ENCODE results near the gene GUK1.
"Not testable (repeated sequence)": the region's sequence is repeated elsewhere in the genome, so short reads cannot be mapped to it uniquely, and the experiment has no call there.

Gene GUK1

DNA sequence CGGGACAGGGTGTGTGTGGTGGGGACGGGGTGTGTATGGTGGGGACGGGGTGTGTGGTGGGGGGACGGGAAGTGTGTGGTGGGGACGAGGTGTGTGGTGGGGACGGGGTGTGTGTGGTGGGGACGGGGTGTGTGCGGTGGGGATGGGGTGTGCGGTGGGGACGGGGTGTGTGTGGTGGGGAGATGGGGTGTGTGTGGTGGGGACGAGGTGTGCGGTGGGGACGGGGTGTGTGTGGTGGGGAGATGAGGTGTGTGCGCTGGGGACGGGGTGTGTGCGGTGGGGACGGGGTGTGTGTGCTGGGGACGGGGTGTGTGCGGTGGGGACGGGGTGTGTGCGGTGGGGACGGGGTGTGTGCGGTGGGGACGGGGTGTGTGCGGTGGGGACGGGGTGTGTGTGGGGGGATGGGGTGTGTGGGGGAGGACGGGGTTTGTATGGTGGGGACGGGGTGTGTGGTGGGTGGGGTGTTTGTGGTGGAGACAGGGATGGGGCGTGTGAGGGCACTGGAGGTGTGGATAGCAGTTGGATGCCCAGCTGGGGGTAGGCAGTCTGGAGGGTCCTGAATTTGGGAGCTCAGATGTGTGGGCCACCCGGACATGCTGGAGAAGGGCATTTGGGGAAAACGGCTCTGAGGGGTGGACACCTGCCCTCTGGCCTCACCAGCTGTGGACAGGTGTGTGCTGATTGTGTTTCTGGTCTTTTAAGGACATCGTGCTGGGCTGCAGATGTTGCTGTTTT is 42.4 kb downstream of the GUK1 start:
- H3K4me3 Mint-ChIP-seq: no peak overlapping the region
- no peaks in the 10 kb centered on the region for H3K27me3 Mint-ChIP-seq
- no peak overlapping the region for H3K27ac Mint-ChIP-seq
- H3K4me1 Mint-ChIP-seq: peaks cover 8 to 22% of the 10 kb centered on the region in 2 donors
- peaks cover 7 to 22% of the 10 kb centered on the region in 2 donors for H3K36me3 Mint-ChIP-seq
- ATAC-seq (replicated peaks) (no peak), DNase-seq (no peak)
- no peaks in the 10 kb centered on the region for H3K9me3 Mint-ChIP-seq

DNA sequence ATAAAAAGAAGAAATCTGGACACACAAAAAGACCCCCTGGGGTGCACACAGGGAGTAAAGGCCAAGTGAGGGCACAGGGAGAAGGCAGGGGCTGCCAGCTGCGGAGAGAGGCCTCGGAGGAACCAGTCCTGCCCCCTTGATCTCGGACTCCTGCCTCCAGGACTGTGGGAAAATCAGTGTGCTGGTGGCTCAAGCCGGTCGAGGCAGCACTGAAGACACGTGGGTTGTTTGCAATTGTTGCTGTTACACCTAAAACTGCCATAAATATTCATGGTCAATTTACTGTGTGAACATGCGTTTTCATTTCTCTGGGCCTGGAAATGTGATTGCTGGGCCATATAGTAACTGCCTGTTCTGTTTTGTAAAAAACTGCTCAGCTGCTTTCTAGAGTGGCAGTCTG is 44.1 kb downstream of the GUK1 start:
- peak overlapping the region; percentile 59 for H3K27ac Mint-ChIP-seq
- H3K27me3 Mint-ChIP-seq: no peaks in the 10 kb centered on the region

DNA sequence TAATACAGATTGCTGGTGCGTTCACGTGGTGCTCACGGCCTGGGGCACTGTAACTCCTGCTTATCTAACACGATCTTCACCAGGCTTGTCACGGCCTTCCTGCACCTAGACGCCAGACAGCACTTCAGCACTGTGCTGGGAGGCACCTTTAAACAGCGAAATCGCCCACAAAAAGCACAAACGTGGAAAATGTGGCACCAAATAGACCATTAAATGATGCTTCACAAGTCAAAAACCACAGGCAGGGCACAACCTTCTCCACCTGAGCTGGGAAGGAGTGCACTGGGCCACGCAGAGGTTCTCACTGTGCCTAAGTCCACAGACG is 45.5 kb downstream of the GUK1 start:
- Mint-ChIP-seq H3K9me3 (peaks cover 0 to 6% of the 10 kb centered on the region in 2 donors), H3K36me3 (peaks cover 11 to 24% of the 10 kb centered on the region in 2 donors), H3K27ac (no peak overlapping the region), H3K27me3 (no peaks in the 10 kb centered on the region), H3K4me1 (no peaks in the 10 kb centered on the region), H3K4me3 (no peak overlapping the region)
- ATAC-seq (replicated peaks) (no peak), DNase-seq (no peak)

More for the DNA sequence above, 44.1 kb downstream of the GUK1 start:
- peaks cover 0 to 5% of the 10 kb centered on the region in 2 donors for H3K4me1 Mint-ChIP-seq
- ATAC-seq (replicated peaks) (no peak), DNase-seq (no peak)
- peaks cover 0 to 6% of the 10 kb centered on the region in 2 donors for H3K9me3 Mint-ChIP-seq
- H3K4me3 Mint-ChIP-seq: no peak overlapping the region
- peaks cover 9 to 22% of the 10 kb centered on the region in 2 donors for H3K36me3 Mint-ChIP-seq

DNA sequence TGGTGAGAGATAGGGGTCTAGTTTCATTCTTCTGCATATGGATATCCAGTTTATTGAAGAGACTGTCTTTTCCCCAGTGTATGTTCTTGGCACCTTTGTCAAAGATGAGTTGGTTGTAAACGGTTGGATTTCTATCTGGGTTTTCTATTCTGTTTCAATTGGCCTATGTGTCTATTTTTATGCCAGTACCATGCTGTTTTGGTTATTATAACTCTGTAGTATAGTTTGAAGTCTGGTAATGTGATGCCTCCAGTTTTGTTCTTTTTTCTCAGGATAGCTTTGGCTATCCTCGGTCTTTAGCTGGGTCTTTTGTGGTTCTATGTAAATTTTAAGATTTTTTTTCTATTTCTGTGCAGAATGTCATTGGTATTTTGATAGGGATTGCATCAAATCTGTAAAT is 48.2 kb downstream of the GUK1 start:
- not testable (repeated sequence) for ATAC-seq (replicated peaks); H3K4me1 Mint-ChIP-seq; DNase-seq; H3K27me3 Mint-ChIP-seq; H3K27ac Mint-ChIP-seq; H3K4me3 Mint-ChIP-seq; H3K9me3 Mint-ChIP-seq
- peaks cover 12 to 28% of the 10 kb centered on the region in 2 donors for H3K36me3 Mint-ChIP-seq

DNA sequence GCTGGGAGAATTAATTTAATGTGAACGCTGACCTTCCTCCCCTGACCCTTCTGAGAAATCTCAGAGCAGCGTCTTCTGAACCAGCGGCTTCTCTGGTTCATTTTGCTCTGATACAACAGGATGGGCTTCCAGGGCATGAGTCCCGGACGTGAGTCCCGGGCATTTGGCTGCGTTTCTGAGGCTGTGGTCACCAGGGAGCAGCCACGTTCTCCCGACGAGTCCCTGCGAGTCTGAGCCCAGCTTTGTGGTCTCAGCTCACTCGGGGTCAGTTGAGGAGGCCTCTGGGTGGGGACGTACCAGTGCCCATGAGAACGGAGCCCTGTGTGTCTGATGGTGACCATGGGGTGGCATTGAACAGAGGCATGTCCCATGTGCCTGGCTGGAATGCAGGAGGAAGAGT is 50.1 kb downstream of the GUK1 start:
- ATAC-seq (replicated peaks) (no peak), DNase-seq (no peak)
- Mint-ChIP-seq H3K4me1 (no peaks in the 10 kb centered on the region), H3K27me3 (no peaks in the 10 kb centered on the region), H3K4me3 (no peak overlapping the region), H3K36me3 (peaks cover 12 to 25% of the 10 kb centered on the region in 2 donors), H3K27ac (no peak overlapping the region), H3K9me3 (peaks cover 0 to 8% of the 10 kb centered on the region in 2 donors)

DNA sequence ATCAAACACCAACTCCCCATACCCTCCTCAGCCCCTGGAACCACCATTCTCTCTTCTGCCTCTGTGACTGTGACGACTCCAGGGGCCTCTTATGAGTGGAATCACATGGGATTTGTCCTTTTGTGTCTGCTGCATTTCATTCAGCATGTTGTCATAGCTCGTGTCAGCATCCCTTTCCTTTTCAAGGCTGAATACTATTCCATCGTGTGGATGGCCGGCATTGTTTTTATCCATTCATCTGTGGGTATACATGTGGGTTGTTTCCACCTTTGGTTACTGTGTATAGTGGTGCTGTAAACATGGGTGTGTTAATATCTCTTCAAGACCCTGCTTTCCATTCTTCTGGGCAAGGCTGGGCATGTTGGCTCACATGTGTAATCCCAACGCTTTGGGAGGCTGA is 50.7 kb downstream of the GUK1 start:
- H3K9me3 Mint-ChIP-seq: peaks cover 0 to 8% of the 10 kb centered on the region in 2 donors
- H3K27me3 Mint-ChIP-seq: no peaks in the 10 kb centered on the region
- H3K4me1 Mint-ChIP-seq: no peaks in the 10 kb centered on the region
- no peak for ATAC-seq (replicated peaks)
- DNase-seq: no peak
- no peak overlapping the region for H3K27ac Mint-ChIP-seq
- no peak overlapping the region for H3K4me3 Mint-ChIP-seq
- H3K36me3 Mint-ChIP-seq: peaks cover 18 to 31% of the 10 kb centered on the region in 2 donors

DNA sequence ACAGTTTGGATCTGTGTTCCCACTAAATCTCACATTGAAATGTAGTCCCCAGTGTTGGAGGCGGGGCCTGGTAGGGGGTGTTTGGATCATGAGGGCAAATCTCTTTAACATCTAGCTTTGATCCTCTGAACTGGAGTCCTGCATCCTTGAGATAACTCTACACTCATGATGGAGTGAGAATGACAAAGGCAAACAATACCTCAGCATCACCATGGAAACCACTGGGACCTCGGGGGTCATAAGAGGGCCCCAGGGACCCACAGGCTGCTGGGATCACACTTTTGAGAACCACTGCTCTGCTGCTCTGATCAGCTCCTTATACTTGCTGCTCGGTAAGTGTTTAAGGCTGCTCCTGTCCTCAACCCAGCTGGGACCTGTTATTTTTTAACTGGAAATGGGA is 54.4 kb downstream of the GUK1 start:
- Mint-ChIP-seq H3K27ac (no peak overlapping the region), H3K4me3 (no peak overlapping the region), H3K36me3 (peaks cover 31 to 45% of the 10 kb centered on the region in 2 donors), H3K9me3 (peaks cover 8 to 11% of the 10 kb centered on the region in 2 donors), H3K4me1 (no peaks in the 10 kb centered on the region), H3K27me3 (no peaks in the 10 kb centered on the region)
- no peak for DNase-seq
- no peak for ATAC-seq (replicated peaks)

DNA sequence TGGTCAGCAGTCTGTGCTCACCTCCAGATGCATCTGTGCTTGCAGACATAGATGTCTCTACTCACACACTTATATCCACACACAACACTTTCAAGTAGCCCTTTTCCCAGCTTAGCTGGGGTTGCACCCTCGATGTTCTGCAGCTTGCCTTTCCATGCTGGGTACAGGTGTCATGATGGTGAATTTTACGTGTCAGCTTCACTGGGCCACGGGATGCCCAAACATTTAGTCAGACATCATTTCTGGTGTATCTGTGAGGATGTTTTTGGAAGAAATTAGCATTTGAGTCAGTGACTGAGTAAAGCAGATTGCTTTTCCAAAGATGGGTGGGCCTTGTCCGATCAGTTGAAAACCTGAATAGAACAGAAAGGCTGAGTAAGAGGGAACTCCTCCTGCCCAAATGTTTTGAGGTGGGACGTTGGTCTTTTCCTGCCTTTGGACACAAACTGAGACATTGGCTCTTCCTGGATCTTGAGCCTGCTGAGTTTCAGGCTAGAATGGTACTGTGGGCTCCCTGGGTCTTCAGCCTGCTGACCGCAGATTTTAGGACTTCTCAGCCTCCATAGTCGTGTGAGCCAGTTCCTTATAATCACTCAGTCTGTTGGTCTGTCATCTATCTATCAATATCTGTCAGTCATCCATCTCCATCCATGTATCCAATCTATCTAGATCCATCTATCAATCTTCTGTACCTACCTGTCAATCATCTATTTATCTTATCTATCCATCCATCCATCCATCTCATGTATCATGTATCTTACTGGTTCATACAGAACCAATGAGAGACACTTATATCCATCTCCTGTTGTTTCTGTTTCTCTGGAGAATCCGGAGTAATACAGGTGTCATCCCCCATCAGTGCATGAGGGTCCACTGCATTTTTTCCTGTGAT is 55.1 kb downstream of the GUK1 start:
- peaks cover 34 to 48% of the 10 kb centered on the region in 2 donors for H3K36me3 Mint-ChIP-seq
- DNase-seq (no peak), ATAC-seq (replicated peaks) (no peak)
- H3K27ac Mint-ChIP-seq: no peak overlapping the region
- no peaks in the 10 kb centered on the region for H3K4me1 Mint-ChIP-seq
- H3K27me3 Mint-ChIP-seq: no peaks in the 10 kb centered on the region
- H3K9me3 Mint-ChIP-seq: peaks cover 13 to 15% of the 10 kb centered on the region in 2 donors
- no peak overlapping the region for H3K4me3 Mint-ChIP-seq

DNA sequence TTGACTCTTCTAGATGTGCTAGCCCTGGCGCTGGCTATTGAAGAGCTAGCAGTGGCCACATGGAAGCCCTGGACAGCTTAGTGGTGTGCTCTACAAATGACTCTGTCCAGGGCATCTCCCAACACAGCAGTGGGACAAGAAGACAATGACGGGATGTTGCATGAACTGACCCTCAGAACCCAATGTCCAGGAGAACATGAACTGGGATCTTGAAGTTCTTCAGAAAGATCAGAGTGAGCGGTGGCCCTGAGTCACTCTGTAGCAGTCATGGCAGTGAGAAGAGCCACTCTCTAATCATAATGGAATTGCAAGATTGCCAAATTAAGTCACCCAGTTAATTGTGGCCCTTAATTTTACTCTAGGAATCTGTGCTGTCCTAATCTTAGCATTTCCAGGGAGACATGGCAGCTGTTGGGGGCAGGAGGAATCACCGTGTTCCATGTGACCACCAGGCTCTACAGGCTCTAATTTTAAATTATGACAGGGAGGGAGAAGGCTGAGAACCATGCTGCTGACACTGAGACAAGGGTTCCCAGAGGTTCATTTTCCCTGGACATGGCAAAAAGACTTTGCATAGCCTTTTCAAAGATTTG is 57.6 kb downstream of the GUK1 start:
- Mint-ChIP-seq H3K27me3 (no peaks in the 10 kb centered on the region), H3K27ac (peak overlapping the region; percentile 20), H3K4me1 (no peaks in the 10 kb centered on the region), H3K36me3 (peaks cover 44 to 55% of the 10 kb centered on the region in 2 donors), H3K4me3 (no peak overlapping the region), H3K9me3 (peaks cover 17 to 19% of the 10 kb centered on the region in 2 donors)
- DNase-seq (no peak), ATAC-seq (replicated peaks) (no peak)

Data from stimulated activated naive B cell treated with anti-CD40 and anti-IgM and Interleukin-4, amounts not matched to agents 10 μg/mL and 1 μg/mL and 100 μg/mL, for 72 hours (primary cell).